Osteocyte (in vitro differentiated cells): ENCODE measurements around the gene PPM1L. TPM values are rescaled to one million over a fixed set of nuclear protein-coding genes. Genes with fewer than 3 reads are reported as not detected.

Experiments
- DNase-seq: peaks from one replicate; pipeline ENCODE4 v3.0.0; 2021; ENCODE audit warnings: mixed read lengths; ENCODE audit not compliant: unreplicated experiment; ENCODE audit errors: extremely low spot score
- H3K27ac Mint-ChIP-seq: one replicate; pipeline ENCODE4 v1.8.0; 2021; ENCODE audit warnings: mild to moderate bottlenecking, mixed read lengths; ENCODE audit not compliant: unreplicated experiment
- H3K27me3 Mint-ChIP-seq: one replicate; pipeline ENCODE4 v1.8.0; 2021; ENCODE audit warnings: mixed read lengths; ENCODE audit not compliant: unreplicated experiment
- H3K36me3 Mint-ChIP-seq: one replicate; pipeline ENCODE4 v1.8.0; 2021; ENCODE audit warnings: mixed read lengths; ENCODE audit not compliant: unreplicated experiment
- H3K4me1 Mint-ChIP-seq: one replicate; pipeline ENCODE4 v1.8.0; 2021; ENCODE audit warnings: mixed read lengths; ENCODE audit not compliant: unreplicated experiment
- H3K4me3 Mint-ChIP-seq: one replicate; pipeline ENCODE4 v1.8.0; 2021; ENCODE audit warnings: mild to moderate bottlenecking, moderate library complexity, mixed read lengths; ENCODE audit not compliant: unreplicated experiment
- H3K9me3 Mint-ChIP-seq: one replicate; pipeline ENCODE4 v1.8.0; 2021; ENCODE audit warnings: mixed read lengths; ENCODE audit not compliant: unreplicated experiment
- CTCF ChIP-seq: fragments of 200-600 bp; sonication (generic); IDR thresholded peaks from 2 replicates; pipeline ENCODE4 v1.5.0; 2021; ENCODE audit warnings: antibody characterized with exemption, mild to moderate bottlenecking, moderate library complexity
- total RNA-seq: library from RNA; stranded (reverse); gene quantifications from 2 replicates; pipeline ENCODE4 v1.2.1, GENCODE V29; 2021

PPM1L gene
- total RNA-seq, 1 donor from 2014 or later: 9.1 TPM

GRCh38 chr3:160879859-160880258, 123.8 kb downstream of the PPM1L start:
- H3K36me3 Mint-ChIP-seq: no peaks in the 10 kb centered on the region
- H3K4me1 Mint-ChIP-seq: no peaks in the 10 kb centered on the region
- H3K27me3 Mint-ChIP-seq: no peaks in the 10 kb centered on the region
- H3K4me3 Mint-ChIP-seq: no peak overlapping the region
- H3K27ac Mint-ChIP-seq: no peak overlapping the region
- no peak for TF ChIP-seq CTCF
- DNase-seq: no peak
- no peaks in the 10 kb centered on the region for H3K9me3 Mint-ChIP-seq

GRCh38 chr3:160883373-160883772, 127.3 kb downstream of the PPM1L start:
- no peak overlapping the region for H3K4me3 Mint-ChIP-seq
- H3K9me3 Mint-ChIP-seq: peaks cover 5% of the 10 kb centered on the region
- H3K36me3 Mint-ChIP-seq: no peaks in the 10 kb centered on the region
- no peaks in the 10 kb centered on the region for H3K27me3 Mint-ChIP-seq
- peaks cover 16% of the 10 kb centered on the region for H3K4me1 Mint-ChIP-seq
- no peak overlapping the region for H3K27ac Mint-ChIP-seq
- no peak for DNase-seq
- TF ChIP-seq CTCF: no peak

DNA sequence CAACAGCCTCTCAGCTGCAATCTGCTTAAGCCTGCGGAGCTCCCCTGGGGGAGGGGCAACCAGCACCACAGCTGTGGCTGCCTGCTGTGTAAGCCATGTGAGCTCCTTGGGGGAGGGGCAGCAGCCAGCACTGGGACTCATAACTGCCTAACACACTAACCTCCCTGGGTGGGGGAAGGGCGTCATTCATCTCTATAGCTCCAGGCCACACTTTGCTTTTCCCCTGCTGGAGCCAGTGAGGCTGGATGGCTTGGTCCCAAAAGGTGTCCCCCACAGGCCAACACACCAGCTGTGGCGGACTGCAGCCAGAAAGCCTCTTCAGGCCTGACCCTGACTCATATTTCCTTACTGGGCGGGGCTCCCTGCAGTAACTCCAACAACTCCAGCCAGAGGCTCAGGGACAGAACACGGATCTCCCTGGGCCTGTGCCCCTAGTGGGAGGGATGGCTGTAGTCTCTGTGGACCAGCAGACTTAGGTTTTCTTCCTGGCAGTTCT, 129.8 kb downstream of the PPM1L start:
- TF ChIP-seq CTCF: no peak
- peaks cover 16% of the 10 kb centered on the region for H3K4me1 Mint-ChIP-seq
- peak; percentile 87 for DNase-seq
- H3K27ac Mint-ChIP-seq: no peak overlapping the region
- no peaks in the 10 kb centered on the region for H3K27me3 Mint-ChIP-seq
- H3K36me3 Mint-ChIP-seq: no peaks in the 10 kb centered on the region
- peaks cover 19% of the 10 kb centered on the region for H3K9me3 Mint-ChIP-seq
- no peak overlapping the region for H3K4me3 Mint-ChIP-seq

DNA sequence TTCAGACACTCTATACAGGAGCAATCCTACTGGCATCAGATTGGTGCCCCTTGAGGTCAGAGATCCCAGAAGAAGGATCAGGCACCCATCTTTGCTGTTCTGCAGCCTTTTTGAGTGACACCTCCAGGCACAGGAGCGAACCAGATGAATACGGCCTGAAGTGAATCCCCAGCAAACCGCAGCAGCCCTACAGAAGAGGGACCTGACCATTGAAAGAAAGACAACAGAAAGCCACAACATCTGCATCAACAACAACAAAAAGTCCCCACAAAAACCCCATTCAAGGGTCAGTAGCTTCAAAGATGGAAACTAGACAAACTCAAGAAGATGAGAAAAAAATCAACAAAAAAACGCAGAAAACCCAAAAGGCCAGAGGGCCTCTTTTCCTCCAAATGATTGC, 130.4 kb downstream of the PPM1L start:
- Mint-ChIP-seq H3K36me3 (no peaks in the 10 kb centered on the region), H3K4me1 (peaks cover 16% of the 10 kb centered on the region), H3K27me3 (no peaks in the 10 kb centered on the region), H3K27ac (no peak overlapping the region), H3K4me3 (no peak overlapping the region), H3K9me3 (peaks cover 19% of the 10 kb centered on the region)
- no peak for DNase-seq
- no peak for TF ChIP-seq CTCF

DNA sequence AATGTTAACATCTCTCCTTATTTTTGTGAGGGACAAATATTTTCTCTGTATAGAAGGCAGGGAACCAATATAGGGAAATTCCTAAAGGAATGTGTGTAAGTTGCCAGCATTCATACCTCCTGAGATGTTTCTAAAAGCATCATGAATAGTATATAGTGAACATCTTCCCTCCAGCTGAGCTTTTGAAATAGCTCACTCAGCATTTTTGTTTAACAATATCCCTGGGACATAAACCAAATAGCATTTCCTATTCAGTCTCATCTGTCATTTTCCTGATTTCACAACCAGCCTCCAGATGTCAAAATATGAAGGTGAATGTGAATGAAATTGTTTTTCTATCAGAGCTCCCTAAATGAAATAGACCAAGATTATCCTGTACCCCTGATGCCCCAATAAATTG, 137.2 kb downstream of the PPM1L start:
- TF ChIP-seq CTCF: no peak
- no peak overlapping the region for H3K27ac Mint-ChIP-seq
- peaks cover 15% of the 10 kb centered on the region for H3K9me3 Mint-ChIP-seq
- no peaks in the 10 kb centered on the region for H3K27me3 Mint-ChIP-seq
- no peaks in the 10 kb centered on the region for H3K4me1 Mint-ChIP-seq
- no peaks in the 10 kb centered on the region for H3K36me3 Mint-ChIP-seq
- no peak overlapping the region for H3K4me3 Mint-ChIP-seq
- DNase-seq: no peak
